Activated gamma-delta T cell treated with anti-CD3 and anti-CD28 coated beads, Interleukin-2, amount 50 U/mL, for 16 hours (primary cell): ENCODE measurements around the gene RELL2.
"Not testable (repeated sequence)": the region's sequence is repeated elsewhere in the genome, so short reads cannot be mapped to it uniquely, and the experiment has no call there.

Experiments
- DNase-seq: peaks from one replicate; pipeline ENCODE4 v3.0.0-alpha.2; 2020; ENCODE audit warnings: low read depth

RELL2 gene

GRCh38 chr5:141636413-141637122 lies at the start of gene RELL2, which contains the start of gene HDAC3:
TSS of gene RELL2 (plus strand) at chr5:141636997. CDS start at chr5:141638226, 1,229 bp downstream.
TSS of gene HDAC3 (minus strand) at chr5:141636849. CDS start at chr5:141636790, 59 bp downstream.
- peak; percentile 87 for DNase-seq

GRCh38 chr5:141590127-141590526 lies 46.7 kb upstream of the RELL2 start:
- DNase-seq, result no peak

GRCh38 chr5:141596867-141597266 lies 39.9 kb upstream of the RELL2 start:
- no peak for DNase-seq

GRCh38 chr5:141597394-141597793 lies 39.4 kb upstream of the RELL2 start:
- DNase-seq, result no peak

GRCh38 chr5:141597814-141598213 lies 39.0 kb upstream of the RELL2 start:
- DNase-seq, result no peak

GRCh38 chr5:141598391-141599345 lies 38.1 kb upstream of the RELL2 start:
- no peak for DNase-seq

- DNase-seq, result no peak
Observed at GRCh38 chr5:141602606-141603005, 34.2 kb upstream of the RELL2 start.

GRCh38 chr5:141603923-141604717 lies 32.7 kb upstream of the RELL2 start:
- DNase-seq, result no peak

- DNase-seq, result peak; percentile 59
Observed at GRCh38 chr5:141605523-141606277, 31.1 kb upstream of the RELL2 start.

GRCh38 chr5:141608046-141608445 lies 28.8 kb upstream of the RELL2 start:
- no peak for DNase-seq

- DNase-seq, result no peak
Observed at GRCh38 chr5:141608557-141608956, 28.2 kb upstream of the RELL2 start.

- DNase-seq, result no peak
Observed at GRCh38 chr5:141609044-141609443, 27.8 kb upstream of the RELL2 start.

GRCh38 chr5:141609921-141610320 lies 26.9 kb upstream of the RELL2 start:
- DNase-seq, result not testable (repeated sequence)

- DNase-seq, result no peak
Observed at GRCh38 chr5:141611289-141611688, 25.5 kb upstream of the RELL2 start.

- DNase-seq, result no peak
Observed at GRCh38 chr5:141613344-141613743, 23.5 kb upstream of the RELL2 start.

- DNase-seq, result no peak
Observed at GRCh38 chr5:141615991-141616720, 20.6 kb upstream of the RELL2 start.

- no peak for DNase-seq
Observed at GRCh38 chr5:141617128-141617527, 19.7 kb upstream of the RELL2 start.

- no peak for DNase-seq
Observed at GRCh38 chr5:141617682-141618029, 19.1 kb upstream of the RELL2 start.

- peak; percentile 37 for DNase-seq
Observed at GRCh38 chr5:141618030-141618803, 18.6 kb upstream of the RELL2 start.
